ENCODE data around the gene PROSER2.

PROSER2 gene

GRCh38 chr10:11908536-11908935 lies 85.4 kb downstream of the PROSER2 start:
- DNase-seq (ENCODE audit: low read depth in 3 of 3), result no peak

GRCh38 chr10:11908991-11909390 lies 85.8 kb downstream of the PROSER2 start:
- DNase-seq (ENCODE audit: low read depth in 3 of 3), result no peak

- no peak for DNase-seq (ENCODE audit: low read depth in 3 of 3)
Measured at GRCh38 chr10:11909618-11910017, 86.5 kb downstream of the PROSER2 start.

- DNase-seq (ENCODE audit: low read depth in 3 of 3), result no peak
Measured at GRCh38 chr10:11910102-11910501, 86.9 kb downstream of the PROSER2 start.

- DNase-seq (ENCODE audit: low read depth in 3 of 3), result no peak
Measured at GRCh38 chr10:11913079-11913641, 90.0 kb downstream of the PROSER2 start.

GRCh38 chr10:11918384-11918783 lies 95.2 kb downstream of the PROSER2 start:
- DNase-seq (ENCODE audit: low read depth in 3 of 3), result no peak

- DNase-seq (ENCODE audit: low read depth in 3 of 3), result no peak
Measured at GRCh38 chr10:11919271-11919670, 96.1 kb downstream of the PROSER2 start.

Data from stimulated activated CD4-positive, alpha-beta T cell treated with anti-CD3 and anti-CD28 coated beads, TNF-alpha, amount 100 ng/mL, for 24 hours (primary cell).